ENCODE measurements around the gene NEURL1B. TPM values are rescaled to one million over a fixed set of nuclear protein-coding genes. Genes with fewer than 3 reads are reported as not detected.

NEURL1B gene
- total RNA-seq, 1 donor from 2014 or later: 9.8 TPM

GRCh38 chr5:172732201-172732865, 91.3 kb downstream of the NEURL1B start:
- H3K27ac Mint-ChIP-seq (ENCODE audit: unreplicated experiment): peak overlapping the region; percentile 98
- peak overlapping the region; percentile 89 for H3K27ac ChIP-seq (ENCODE audit: low read depth, low read length)
- no peaks in the 10 kb centered on the region for H3K36me3 Mint-ChIP-seq (ENCODE audit: low read depth, unreplicated experiment)
- no peak overlapping the region for H3K4me3 Mint-ChIP-seq (ENCODE audit: unreplicated experiment)
- peaks cover 20% of the 10 kb centered on the region for H3K27me3 Mint-ChIP-seq (ENCODE audit: low read depth, unreplicated experiment)
- no peaks in the 10 kb centered on the region for H3K79me2 ChIP-seq (ENCODE audit: insufficient read depth, low read length)
- no peak overlapping the region for H2AFZ ChIP-seq (ENCODE audit: low read depth, low read length)
- no peaks in the 10 kb centered on the region for H3K36me3 ChIP-seq (ENCODE audit: insufficient read depth, low read length)
- H3K4me3 ChIP-seq (ENCODE audit: insufficient read depth, low read depth, low read length): no peak overlapping the region
- H3K9me3 Mint-ChIP-seq (ENCODE audit: unreplicated experiment): peaks cover 2% of the 10 kb centered on the region
- no peaks in the 10 kb centered on the region for H4K20me1 ChIP-seq (ENCODE audit: insufficient read depth, low read length)
- H3K4me2 ChIP-seq (ENCODE audit: low read length): no peak overlapping the region
- no peaks in the 10 kb centered on the region for H3K27me3 ChIP-seq (ENCODE audit: insufficient read depth, low read length)
- no peak for FAIRE-seq
- no peaks in the 10 kb centered on the region for H3K9me3 ChIP-seq (ENCODE audit: insufficient read depth, low read depth, low read length)
- TF ChIP-seq EZH2 (IDR thresholded peaks at IDR 0.05; ENCODE audit: insufficient read depth, low read length): no peak
- no peak for TF ChIP-seq CTCF (IDR thresholded peaks at IDR 0.05; ENCODE audit: insufficient read depth, low read depth, low read length)
- H3K4me1 Mint-ChIP-seq (ENCODE audit: low read depth, unreplicated experiment): peaks cover 16% of the 10 kb centered on the region
- H3K4me1 ChIP-seq (ENCODE audit: insufficient read depth, low read length): peaks cover 19% of the 10 kb centered on the region
- H3K9ac ChIP-seq (ENCODE audit: low read length): peak overlapping the region; percentile 76
- DNase-seq (ENCODE audit: low read depth): no peak

GRCh38 chr5:172733131-172733973, 92.3 kb downstream of the NEURL1B start:
- Histone ChIP-seq H3K4me2 (ENCODE audit: low read length) (peak overlapping the region; percentile 48), H3K36me3 (ENCODE audit: insufficient read depth, low read length) (no peaks in the 10 kb centered on the region), H3K9ac (ENCODE audit: low read length) (peak overlapping the region; percentile 76), H3K79me2 (ENCODE audit: insufficient read depth, low read length) (no peaks in the 10 kb centered on the region), H2AFZ (ENCODE audit: low read depth, low read length) (peak overlapping the region; percentile 14), H3K4me1 (ENCODE audit: insufficient read depth, low read length) (peaks cover 19% of the 10 kb centered on the region), H3K9me3 (ENCODE audit: insufficient read depth, low read depth, low read length) (no peaks in the 10 kb centered on the region), H3K27me3 (ENCODE audit: insufficient read depth, low read length) (no peaks in the 10 kb centered on the region), H4K20me1 (ENCODE audit: insufficient read depth, low read length) (no peaks in the 10 kb centered on the region), H3K27ac (ENCODE audit: low read depth, low read length) (peak overlapping the region; percentile 89), H3K4me3 (ENCODE audit: insufficient read depth, low read depth, low read length) (no peak overlapping the region)
- Mint-ChIP-seq H3K4me1 (ENCODE audit: low read depth, unreplicated experiment) (peaks cover 16% of the 10 kb centered on the region), H3K27ac (ENCODE audit: unreplicated experiment) (peak overlapping the region; percentile 98), H3K36me3 (ENCODE audit: low read depth, unreplicated experiment) (no peaks in the 10 kb centered on the region), H3K4me3 (ENCODE audit: unreplicated experiment) (peak overlapping the region; percentile 54), H3K27me3 (ENCODE audit: low read depth, unreplicated experiment) (peaks cover 11% of the 10 kb centered on the region), H3K9me3 (ENCODE audit: unreplicated experiment) (no peaks in the 10 kb centered on the region)
- TF ChIP-seq EZH2 (IDR thresholded peaks at IDR 0.05; ENCODE audit: insufficient read depth, low read length) (no peak), CTCF (IDR thresholded peaks at IDR 0.05; ENCODE audit: insufficient read depth, low read depth, low read length) (no peak)
- FAIRE-seq (peak; percentile 94), DNase-seq (ENCODE audit: low read depth) (peak; percentile 98)
